CD14-positive monocyte (primary cell): ENCODE measurements around the gene CLCA1. TPM values are rescaled to one million over a fixed set of nuclear protein-coding genes. Genes with fewer than 3 reads are reported as not detected.
A peak's percentile ranks its signal among the peaks of the same experiment; 100 is the strongest.

ENCODE experiments used
- DNase-seq, 3 donors: peaks; one replicate each; pipeline ENCODE4 v3.0.0-alpha.2; 2011 to 2022
- H2AFZ ChIP-seq: 2 replicates; pipeline ENCODE4 v1.6.0; 2012; ENCODE audit warnings: mild to moderate bottlenecking, low read depth, low read length, inconsistent platforms; ENCODE audit not compliant: insufficient read depth, poor library complexity, severe bottlenecking
- H3K27ac ChIP-seq, 2 donors: 1 replicate in 1 of 2; 2 replicates in 1 of 2; pipeline ENCODE4 v1.5.1; 2012 to 2013; ENCODE audit warnings: low read length in 2 of 2, control low read depth in 1 of 2, inconsistent platforms in 1 of 2, low read depth in 1 of 2, mild to moderate bottlenecking in 1 of 2
- H3K27me3 ChIP-seq, 2 donors: one replicate each; pipeline versions ENCODE4 v1.6.0 to v1.6.1; 2011 to 2013; ENCODE audit warnings: low read length in 2 of 2; ENCODE audit not compliant: control insufficient read depth in 2 of 2, insufficient read depth in 2 of 2
- H3K36me3 ChIP-seq, 2 donors: replicated peaks in 1 of 2; 1 replicate in 1 of 2; 2 replicates in 1 of 2; pipeline versions ENCODE4 v1.5.1 to v1.6.1; 2012 to 2013; ENCODE audit warnings: low read length in 2 of 2, control low read depth in 1 of 2, inconsistent platforms in 1 of 2, mild to moderate bottlenecking in 1 of 2; ENCODE audit not compliant: insufficient read depth in 2 of 2, control insufficient read depth in 1 of 2
- H3K4me1 ChIP-seq, 2 donors: 1 replicate in 1 of 2; 2 replicates in 1 of 2; pipeline versions ENCODE4 v1.5.1 to v1.6.1; 2012 to 2013; ENCODE audit warnings: low read length in 2 of 2, control low read depth in 1 of 2, inconsistent platforms in 1 of 2, mild to moderate bottlenecking in 1 of 2, moderate library complexity in 1 of 2; ENCODE audit not compliant: insufficient read depth in 2 of 2, control insufficient read depth in 1 of 2
- H3K4me2 ChIP-seq: replicated peaks from 2 replicates; pipeline ENCODE3; 2012; ENCODE audit warnings: low read length, moderate library complexity, mild to moderate bottlenecking; ENCODE audit not compliant: poor library complexity, severe bottlenecking; ENCODE audit errors: extremely low read depth
- H3K4me3 ChIP-seq, 3 experiments: fragments of 200-600 bp in 1 of 3; sonication (generic) in 1 of 3; replicated peaks in 1 of 3; 1 replicate in 2 of 3; 2 replicates in 1 of 3; pipeline ENCODE4 v1.5.1; 2011 to 2013; ENCODE audit warnings: low read length in 3 of 3, mild to moderate bottlenecking in 3 of 3, control low read depth in 2 of 3, low read depth in 2 of 3, inconsistent platforms in 1 of 3, moderate library complexity in 1 of 3
- H3K79me2 ChIP-seq: 2 replicates; pipeline ENCODE4 v1.6.0; 2012; ENCODE audit warnings: mild to moderate bottlenecking, control low read depth, inconsistent platforms, low read length, moderate library complexity; ENCODE audit not compliant: insufficient read depth
- H3K9ac ChIP-seq: 2 replicates; pipeline ENCODE4 v1.6.0; 2017; ENCODE audit warnings: low read length, mild to moderate bottlenecking; ENCODE audit not compliant: insufficient read depth, poor library complexity, severe bottlenecking
- H3K9me3 ChIP-seq, 2 donors: replicated peaks in 1 of 2; 1 replicate in 1 of 2; 2 replicates in 1 of 2; pipeline versions ENCODE4 v1.5.1 to v1.6.1; 2012 to 2013; ENCODE audit warnings: low read length in 2 of 2, control low read depth in 1 of 2; ENCODE audit not compliant: control insufficient read depth in 1 of 2, insufficient read depth in 1 of 2
- H4K20me1 ChIP-seq: 2 replicates; pipeline ENCODE4 v1.6.0; 2012; ENCODE audit warnings: mild to moderate bottlenecking, low read length, control low read depth, moderate library complexity; ENCODE audit not compliant: insufficient read depth
- H3K27ac Mint-ChIP-seq, 7 donors: one replicate each; pipeline ENCODE4 v1.8.0; 2020; ENCODE audit warnings: mild to moderate bottlenecking in 7 of 7, mixed read lengths in 7 of 7, moderate library complexity in 6 of 7, inconsistent platforms in 2 of 7
- H3K27me3 Mint-ChIP-seq, 3 donors: one replicate each; pipeline ENCODE4 v1.8.0; 2021 to 2022; ENCODE audit warnings: low read depth in 3 of 3, mild to moderate bottlenecking in 3 of 3, mixed read lengths in 3 of 3, moderate library complexity in 3 of 3, inconsistent platforms in 1 of 3
- H3K36me3 Mint-ChIP-seq, 2 donors: one replicate each; pipeline ENCODE4 v1.8.0; 2020; ENCODE audit warnings: mixed read lengths in 2 of 2, inconsistent platforms in 1 of 2, mild to moderate bottlenecking in 1 of 2
- H3K4me1 Mint-ChIP-seq: one replicate; pipeline ENCODE4 v1.8.0; 2020; ENCODE audit warnings: mild to moderate bottlenecking, mixed read lengths
- H3K4me3 Mint-ChIP-seq, 2 donors: one replicate each; pipeline ENCODE4 v1.8.0; 2020; ENCODE audit warnings: mild to moderate bottlenecking in 2 of 2, mixed read lengths in 2 of 2, moderate library complexity in 1 of 2
- H3K9me3 Mint-ChIP-seq, 7 donors: one replicate each; pipeline ENCODE4 v1.8.0; 2020 to 2022; ENCODE audit warnings: mixed read lengths in 7 of 7, mild to moderate bottlenecking in 6 of 7, moderate library complexity in 6 of 7, inconsistent platforms in 2 of 7
- CTCF ChIP-seq: fragments of 200-600 bp; IDR thresholded peaks from one replicate; pipeline ENCODE4 v1.8.0; 2022; ENCODE audit warnings: antibody characterized with exemption, mild to moderate bottlenecking
- WGBS: methylation state at CpG from one replicate; pipeline ENCODE4 v1.1.5; 2013; ENCODE audit warnings: missing lambda C conversion rate; ENCODE audit not compliant: insufficient coverage; 5-methylcytosine and 5-hydroxymethylcytosine counted together
- intact Hi-C, 2 donors: fragments of 100-400 bp; cut with micrococcal nuclease; formaldehyde crosslinking; loops; one replicate each; pipeline versions ENCODE4 v1.15.0 to v1.15.1; 2023
- polyA plus RNA-seq, 3 donors: library from polyadenylated mRNA; depleted of rRNA in 1 of 3; unstranded in 2 of 3; stranded (reverse) in 1 of 3; fragments of 300-500 nt in 2 of 3; fragments of >200 nt in 1 of 3; fragmentation: Illumina TruSeq in 2 of 3; gene quantifications; 1 replicate in 2 of 3; 2 replicates in 1 of 3; pipeline ENCODE4 v1.2.3, GENCODE V29; 2012 to 2021

Gene CLCA1
- polyA plus RNA-seq, 3 donors = not detected

- intact Hi-C loops = no loop called here
- no peak for DNase-seq
- Mint-ChIP-seq H3K36me3 (no peaks in the 10 kb centered on the region), H3K9me3 (peaks cover 2 to 12% (median 5%) of the 10 kb centered on the region in 7 donors), H3K4me1 (no peaks in the 10 kb centered on the region), H3K4me3 (no peak overlapping the region), H3K27me3 (no peaks in the 10 kb centered on the region), H3K27ac (peak overlapping the region in 1 of 7 donors; percentile 26)
- H3K79me2 ChIP-seq = no peaks in the 10 kb centered on the region
- H3K36me3 ChIP-seq = no peaks in the 10 kb centered on the region
- TF ChIP-seq CTCF = no peak
- no peaks in the 10 kb centered on the region for H3K4me1 ChIP-seq
- WGBS = 97% methylated on average over 26 of the region's 32 CpGs
- no peak overlapping the region for H3K4me2 ChIP-seq
- no peaks in the 10 kb centered on the region for H4K20me1 ChIP-seq
- no peak overlapping the region for H3K4me3 ChIP-seq
- H3K27me3 ChIP-seq = no peaks in the 10 kb centered on the region
- H3K27ac ChIP-seq = no peak overlapping the region
- H3K9me3 ChIP-seq = peaks cover 7 to 9% of the 10 kb centered on the region in 2 donors
- no peak overlapping the region for H3K9ac ChIP-seq
- no peak overlapping the region for H2AFZ ChIP-seq
Observed at GRCh38 chr1:86523670-86524354, 55.1 kb downstream of the CLCA1 start.

GRCh38 chr1:86527306-86527705 is 58.6 kb downstream of the CLCA1 start:
- no peaks in the 10 kb centered on the region for H3K27me3 Mint-ChIP-seq
- Histone ChIP-seq H3K4me2 (no peak overlapping the region), H3K27ac (no peak overlapping the region), H4K20me1 (no peaks in the 10 kb centered on the region), H3K9ac (no peak overlapping the region), H3K9me3 (peaks cover 7 to 9% of the 10 kb centered on the region in 2 donors), H3K4me1 (no peaks in the 10 kb centered on the region), H3K27me3 (no peaks in the 10 kb centered on the region), H3K36me3 (no peaks in the 10 kb centered on the region), H2AFZ (no peak overlapping the region), H3K79me2 (no peaks in the 10 kb centered on the region), H3K4me3 (no peak overlapping the region)
- intact Hi-C loops = no loop called here
- no peak for DNase-seq
- TF ChIP-seq CTCF = no peak
- peaks cover 2 to 12% (median 5%) of the 10 kb centered on the region in 7 donors for H3K9me3 Mint-ChIP-seq
- no peak overlapping the region for H3K27ac Mint-ChIP-seq
- no peaks in the 10 kb centered on the region for H3K36me3 Mint-ChIP-seq
- WGBS = no CpG with 5 or more reads among the region's 4 CpGs
- H3K4me1 Mint-ChIP-seq = no peaks in the 10 kb centered on the region
- no peak overlapping the region for H3K4me3 Mint-ChIP-seq
